Left renal cortex interstitium (tissue), 4 donors: ENCODE results near the gene EML1. TPM values are rescaled to one million over a fixed set of nuclear protein-coding genes. Genes with fewer than 3 reads are reported as not detected.

Source experiments
- DNase-seq, 4 donors: peaks; one replicate each; pipeline ENCODE4 v3.0.0-alpha.2; 2013; ENCODE audit warnings: low read depth in 4 of 4, low spot score in 2 of 4, missing footprints in 1 of 4
- polyA plus RNA-seq, 4 donors: library from polyadenylated mRNA; unstranded; fragments of 120-200 nt; gene quantifications; one replicate each; pipeline ENCODE4 v1.2.1, GENCODE V29; 2013; ENCODE audit not compliant: insufficient read length in 4 of 4

The EML1 gene
- polyA plus RNA-seq, 4 donors = 26.6 to 37.5 (median 35.1) TPM

- no peak for DNase-seq
Observed at GRCh38 chr14:99952039-99952438, 158.8 kb downstream of the EML1 start.

DNA sequence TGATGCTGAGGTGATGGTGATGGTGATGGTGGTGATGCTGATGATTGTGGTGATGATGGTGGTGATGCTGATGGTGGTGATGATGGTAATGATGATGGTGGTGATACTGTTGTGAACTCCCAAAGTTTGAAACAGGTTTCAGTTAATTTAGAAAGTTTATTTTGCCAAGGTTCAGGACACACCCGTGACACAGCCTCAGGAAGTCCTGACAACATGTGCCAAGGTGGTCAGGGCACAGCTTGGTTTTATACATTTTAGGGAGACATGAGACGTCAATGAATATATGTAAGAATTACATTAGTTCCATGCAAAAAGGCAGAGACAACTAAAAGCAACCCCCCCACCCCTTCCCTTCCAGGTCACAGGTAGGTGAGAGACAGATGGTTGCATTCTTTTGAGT, 159.2 kb downstream of the EML1 start:
- DNase-seq = no peak

DNA sequence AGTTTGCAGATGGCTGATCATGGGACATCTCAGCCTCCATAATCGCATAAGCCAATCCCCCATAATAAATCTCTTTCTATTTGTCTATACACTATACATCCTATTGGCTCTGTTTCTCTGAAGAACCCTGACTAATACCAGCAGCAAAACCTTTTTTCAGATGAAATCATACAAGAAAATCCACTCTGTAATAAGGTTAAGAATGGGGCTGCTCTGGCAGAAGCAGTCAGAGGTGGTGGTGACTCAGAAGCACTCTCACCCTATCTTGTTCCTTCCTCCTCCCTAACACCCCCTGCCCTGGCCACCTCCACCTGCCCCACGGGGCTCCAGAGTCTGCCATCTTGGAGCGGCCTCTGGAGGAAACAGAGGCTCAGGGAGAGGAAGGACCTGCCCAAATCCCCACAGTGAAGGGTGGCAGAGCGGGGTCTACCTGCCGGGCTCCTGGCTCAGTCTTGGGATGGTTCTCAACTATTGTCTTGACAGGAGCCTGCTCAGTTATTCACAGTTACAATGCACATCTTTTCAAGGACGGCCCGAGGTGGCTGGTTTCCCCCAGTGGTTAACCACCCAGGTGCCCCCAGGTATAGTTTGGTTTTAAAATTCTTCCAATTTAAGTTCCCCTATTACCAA, 162.7 kb downstream of the EML1 start:
- no peak for DNase-seq

DNA sequence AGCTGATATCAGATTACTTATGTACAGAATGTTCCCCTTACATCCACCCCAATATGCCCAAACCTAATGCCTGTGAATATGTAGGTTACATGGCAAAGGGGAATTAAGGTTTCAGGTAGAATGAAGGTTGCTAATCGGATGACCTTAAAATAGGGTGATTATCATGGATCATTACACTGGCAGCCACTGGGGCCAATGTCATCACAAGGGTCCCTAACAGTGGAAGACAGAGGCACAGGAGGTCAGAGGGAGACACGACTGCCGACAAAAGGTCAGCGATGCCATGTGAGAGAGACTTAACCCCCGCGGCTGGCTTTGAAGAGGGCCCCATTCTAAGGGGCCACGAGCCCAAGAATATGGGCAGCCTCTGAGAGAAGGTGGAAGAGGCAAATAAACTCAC, 165.2 kb downstream of the EML1 start:
- no peak for DNase-seq

GRCh38 chr14:99961826-99962518, 168.8 kb downstream of the EML1 start:
- no peak for DNase-seq

- no peak for DNase-seq
Observed at GRCh38 chr14:99964979-99965378, 171.8 kb downstream of the EML1 start.

- DNase-seq = no peak
Observed at GRCh38 chr14:99966037-99966835, 173.0 kb downstream of the EML1 start.

GRCh38 chr14:99966912-99967311, 173.7 kb downstream of the EML1 start:
- no peak for DNase-seq

- DNase-seq = no peak
Observed at GRCh38 chr14:99968191-99968920, 175.1 kb downstream of the EML1 start.

- DNase-seq = no peak
Observed at GRCh38 chr14:99968941-99969340, 175.7 kb downstream of the EML1 start.

DNA sequence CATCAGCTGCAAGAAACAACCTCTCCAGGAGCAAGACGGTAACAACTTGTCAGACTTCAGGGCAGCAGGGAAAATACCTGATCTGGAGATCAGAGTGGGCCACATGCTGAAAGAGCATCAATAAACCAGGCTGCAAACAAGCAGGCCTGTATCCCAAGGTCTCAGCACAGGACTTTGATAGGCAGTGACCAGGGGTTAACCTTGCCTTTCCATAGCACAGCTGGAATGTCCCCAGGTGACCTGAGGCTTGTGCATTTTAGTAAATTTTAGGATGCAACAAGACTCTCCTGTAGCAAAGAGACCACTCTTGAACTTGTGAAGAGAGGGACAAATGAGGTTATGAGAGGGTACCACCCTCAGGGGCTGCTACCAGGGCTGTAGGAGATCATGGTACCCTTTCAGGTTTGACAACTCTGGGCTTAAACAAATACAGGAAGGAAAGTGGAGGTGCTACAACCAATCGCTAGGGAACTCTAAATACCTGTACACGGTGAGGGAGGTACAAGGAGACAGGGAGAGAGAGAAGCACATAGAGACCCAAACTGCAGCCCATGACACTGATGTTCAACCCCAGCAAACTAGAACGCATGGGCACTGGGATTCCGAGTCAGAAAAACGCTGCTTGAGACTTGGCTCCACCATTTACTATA, 176.6 kb downstream of the EML1 start:
- DNase-seq = no peak

DNA sequence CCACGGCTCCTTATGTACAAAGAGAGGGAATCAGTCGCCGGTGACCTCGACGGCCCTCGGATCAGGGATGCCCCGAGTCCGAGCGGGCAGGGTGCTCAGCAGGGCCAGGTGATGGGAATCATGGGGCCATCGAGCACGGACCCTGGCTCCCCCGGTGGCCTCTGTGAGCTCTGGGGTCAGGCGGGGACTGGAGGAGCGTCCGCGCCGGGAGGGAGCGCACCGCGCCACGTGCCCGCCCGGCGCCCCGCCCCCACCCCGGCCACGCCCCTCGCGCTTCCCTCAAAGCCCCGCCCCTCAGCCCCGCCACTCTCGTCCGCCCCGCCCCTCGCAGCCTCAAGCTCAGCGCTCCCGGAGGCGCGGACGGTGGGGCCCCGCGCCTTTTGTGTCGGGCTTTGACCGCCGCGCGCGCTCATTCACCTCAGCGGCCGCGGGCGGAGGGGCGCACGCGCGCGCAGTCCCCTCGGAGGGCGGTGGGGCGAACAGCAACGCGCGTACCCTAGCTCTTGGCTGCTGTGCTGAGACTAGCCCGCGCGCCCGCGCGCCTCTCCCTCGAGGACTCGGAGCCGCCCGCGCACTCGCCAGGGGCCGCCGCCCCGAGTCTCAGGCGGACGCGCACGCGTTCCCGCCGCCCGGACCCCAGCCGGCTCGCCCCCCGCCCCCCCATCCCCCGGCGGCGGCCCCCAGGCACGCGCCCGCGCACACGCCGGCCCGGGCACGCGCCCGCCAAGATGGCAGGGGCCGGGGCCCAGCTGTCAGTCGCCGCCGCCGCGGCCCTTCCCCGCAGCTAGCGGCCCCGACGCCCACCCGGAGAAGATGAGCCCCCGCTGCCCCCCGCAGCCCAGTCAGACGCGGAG, 178.1 kb downstream of the EML1 start:
- DNase-seq = peak; percentile 63 to 76 (median 70)

GRCh38 chr14:99971941-99972747, 178.9 kb downstream of the EML1 start:
- no peak for DNase-seq

- DNase-seq = no peak
Observed at GRCh38 chr14:99972748-99973466, 179.7 kb downstream of the EML1 start.

DNA sequence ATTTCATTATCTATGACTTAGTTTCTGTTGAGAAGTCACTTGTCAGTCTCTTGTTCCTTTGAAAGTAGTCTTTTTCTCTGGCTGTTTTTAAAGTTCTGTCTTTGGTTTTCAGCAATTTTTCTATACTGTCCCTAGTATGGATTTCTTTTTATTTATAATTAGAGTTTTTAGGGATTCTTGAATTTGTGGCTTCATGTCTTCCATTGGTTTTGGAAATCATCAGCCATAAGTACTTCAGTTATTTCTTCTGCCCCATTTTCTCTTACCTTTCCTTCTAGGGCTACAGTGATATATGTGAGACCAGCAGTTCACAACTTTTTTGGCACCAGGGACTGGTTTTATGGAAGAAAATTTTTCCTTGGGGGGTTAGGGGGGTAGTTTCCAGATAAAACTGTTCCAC, 182.0 kb downstream of the EML1 start:
- DNase-seq = no peak

DNA sequence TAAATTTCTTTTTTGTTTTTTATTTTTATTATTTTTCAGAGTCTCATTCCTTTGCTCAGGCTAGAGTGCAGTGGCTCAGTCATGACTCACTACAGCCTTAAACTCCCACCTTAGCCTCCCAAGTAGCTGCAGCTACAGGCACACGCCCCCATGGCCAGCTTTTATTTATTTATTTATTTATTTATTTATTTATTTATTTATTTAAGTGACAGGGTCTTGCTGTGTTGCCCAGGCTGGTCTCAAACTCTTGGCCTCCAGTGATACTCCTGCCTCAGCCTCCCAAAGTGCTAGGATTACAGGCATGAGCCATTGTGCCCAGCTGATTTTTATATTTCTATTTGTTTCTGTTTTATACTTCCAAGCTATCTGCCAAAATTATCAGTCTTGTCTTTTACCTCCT, 182.8 kb downstream of the EML1 start:
- DNase-seq = no peak

GRCh38 chr14:99976681-99977080, 183.5 kb downstream of the EML1 start:
- DNase-seq = no peak

- DNase-seq = no peak
Observed at GRCh38 chr14:99980299-99980698, 187.1 kb downstream of the EML1 start.
